Muscle layer of duodenum (tissue), 2 donors: ENCODE measurements around the gene DPF3.

ENCODE experiments used
- H3K27ac ChIP-seq: one replicate; pipeline ENCODE4 v1.7.0; 2013; ENCODE audit warnings: mild to moderate bottlenecking, low read length
- H3K27me3 ChIP-seq: one replicate; pipeline ENCODE4 v1.7.0; 2013; ENCODE audit warnings: low read depth, mild to moderate bottlenecking, control low read depth, low read length
- H3K36me3 ChIP-seq, 2 donors: one replicate each; pipeline ENCODE4 v1.7.0; 2013; ENCODE audit warnings: low read length in 2 of 2, control low read depth in 1 of 2, mild to moderate bottlenecking in 1 of 2; ENCODE audit not compliant: insufficient read depth in 2 of 2, control insufficient read depth in 1 of 2
- H3K4me1 ChIP-seq, 2 donors: one replicate each; pipeline ENCODE4 v1.7.0; 2013; ENCODE audit warnings: low read length in 2 of 2, mild to moderate bottlenecking in 2 of 2, control low read depth in 1 of 2, moderate library complexity in 1 of 2; ENCODE audit not compliant: insufficient read depth in 2 of 2, control insufficient read depth in 1 of 2
- H3K4me3 ChIP-seq, 2 donors: one replicate each; pipeline ENCODE4 v1.7.0; 2013; ENCODE audit warnings: low read length in 2 of 2, low read depth in 1 of 2, mild to moderate bottlenecking in 1 of 2
- H3K9me3 ChIP-seq, 2 donors: one replicate each; pipeline ENCODE4 v1.7.0; 2013; ENCODE audit warnings: low read length in 2 of 2, control low read depth in 1 of 2, mild to moderate bottlenecking in 1 of 2; ENCODE audit not compliant: control insufficient read depth in 1 of 2
- donor health status: healthy.

The DPF3 gene

DNA sequence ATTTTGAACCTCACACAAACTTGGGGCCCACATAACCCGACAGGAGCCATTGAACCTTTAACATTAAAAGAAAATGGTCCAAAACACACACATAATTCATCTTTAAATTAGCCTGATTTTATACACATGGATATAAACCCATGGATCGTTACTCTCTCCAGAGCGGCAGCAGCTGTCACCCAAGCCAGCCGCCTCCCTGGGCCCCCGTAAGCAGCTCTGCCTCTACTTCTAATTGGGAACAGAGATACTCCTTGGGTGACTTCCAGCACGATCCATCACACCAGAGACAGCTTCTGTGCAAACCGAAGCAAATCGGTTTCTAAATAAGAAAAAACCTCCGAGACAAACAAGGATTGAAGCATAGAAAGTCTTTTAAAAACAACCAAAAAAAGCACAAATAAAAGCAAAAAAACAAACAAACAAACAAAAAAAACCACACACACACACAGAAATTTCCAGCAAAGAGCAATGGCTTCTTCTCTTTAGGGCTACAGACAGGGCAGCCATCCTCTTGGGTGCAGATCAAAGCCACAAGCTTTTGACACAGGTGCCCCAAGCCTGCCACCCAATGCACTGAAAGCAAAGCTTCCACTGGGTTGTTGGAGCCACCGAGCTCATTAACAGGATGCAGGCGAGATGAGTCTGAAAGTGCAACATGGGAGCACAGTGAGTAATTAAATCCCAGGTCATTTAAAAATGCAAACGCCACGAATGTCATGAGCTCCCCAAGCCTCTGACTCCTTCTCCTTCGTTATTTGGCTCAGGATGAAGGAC lies 156.9 kb downstream of the DPF3 start:
- Histone ChIP-seq H3K27ac (no peak overlapping the region), H3K36me3 (no peaks in the 10 kb centered on the region)

GRCh38 chr14:72736308-72736707 lies 157.6 kb downstream of the DPF3 start:
- Histone ChIP-seq H3K36me3 (no peaks in the 10 kb centered on the region), H3K27ac (no peak overlapping the region), H3K4me3 (no peak overlapping the region), H3K4me1 (no peaks in the 10 kb centered on the region), H3K27me3 (no peaks in the 10 kb centered on the region), H3K9me3 (no peaks in the 10 kb centered on the region)

More for the DNA sequence above, 156.9 kb downstream of the DPF3 start:
- Histone ChIP-seq H3K4me3 (no peak overlapping the region), H3K4me1 (no peaks in the 10 kb centered on the region), H3K27me3 (no peaks in the 10 kb centered on the region), H3K9me3 (no peaks in the 10 kb centered on the region)

GRCh38 chr14:72732022-72732780 lies 161.7 kb downstream of the DPF3 start:
- Histone ChIP-seq H3K36me3 (no peaks in the 10 kb centered on the region), H3K4me3 (no peak overlapping the region), H3K27ac (no peak overlapping the region), H3K27me3 (no peaks in the 10 kb centered on the region), H3K4me1 (no peaks in the 10 kb centered on the region), H3K9me3 (no peaks in the 10 kb centered on the region)

- Histone ChIP-seq H3K27me3 (no peaks in the 10 kb centered on the region), H3K27ac (no peak overlapping the region), H3K4me3 (no peak overlapping the region), H3K36me3 (no peaks in the 10 kb centered on the region), H3K4me1 (peaks cover 0 to under 1% of the 10 kb centered on the region in 2 donors), H3K9me3 (no peaks in the 10 kb centered on the region)
Observed at GRCh38 chr14:72731252-72732020, 162.5 kb downstream of the DPF3 start.

GRCh38 chr14:72730468-72730867 lies 163.4 kb downstream of the DPF3 start:
- Histone ChIP-seq H3K27me3 (no peaks in the 10 kb centered on the region), H3K36me3 (no peaks in the 10 kb centered on the region), H3K27ac (no peak overlapping the region), H3K4me3 (no peak overlapping the region), H3K4me1 (peaks cover 0 to 7% of the 10 kb centered on the region in 2 donors), H3K9me3 (no peaks in the 10 kb centered on the region)

GRCh38 chr14:72726444-72726843 lies 167.5 kb downstream of the DPF3 start:
- Histone ChIP-seq H3K4me3 (no peak overlapping the region), H3K36me3 (no peaks in the 10 kb centered on the region), H3K27me3 (no peaks in the 10 kb centered on the region), H3K4me1 (peaks cover 0 to 7% of the 10 kb centered on the region in 2 donors), H3K27ac (no peak overlapping the region), H3K9me3 (no peaks in the 10 kb centered on the region)

- H3K9me3 ChIP-seq = no peaks in the 10 kb centered on the region
- H3K4me3 ChIP-seq = no peak overlapping the region
- H3K4me1 ChIP-seq = peaks cover 0 to 7% of the 10 kb centered on the region in 2 donors
- H3K27ac ChIP-seq = no peak overlapping the region
- no peaks in the 10 kb centered on the region for H3K27me3 ChIP-seq
- no peaks in the 10 kb centered on the region for H3K36me3 ChIP-seq
Observed at GRCh38 chr14:72723858-72724530, 169.9 kb downstream of the DPF3 start.

- Histone ChIP-seq H3K36me3 (no peaks in the 10 kb centered on the region), H3K4me1 (peaks cover 0 to 7% of the 10 kb centered on the region in 2 donors), H3K27ac (no peak overlapping the region), H3K4me3 (no peak overlapping the region), H3K27me3 (no peaks in the 10 kb centered on the region), H3K9me3 (no peaks in the 10 kb centered on the region)
Observed at GRCh38 chr14:72722201-72722785, 171.6 kb downstream of the DPF3 start.

- Histone ChIP-seq H3K4me3 (no peak overlapping the region), H3K36me3 (no peaks in the 10 kb centered on the region), H3K27ac (no peak overlapping the region), H3K9me3 (no peaks in the 10 kb centered on the region), H3K4me1 (peaks cover 0 to 7% of the 10 kb centered on the region in 2 donors), H3K27me3 (no peaks in the 10 kb centered on the region)
Observed at GRCh38 chr14:72721083-72721482, 172.8 kb downstream of the DPF3 start.

DNA sequence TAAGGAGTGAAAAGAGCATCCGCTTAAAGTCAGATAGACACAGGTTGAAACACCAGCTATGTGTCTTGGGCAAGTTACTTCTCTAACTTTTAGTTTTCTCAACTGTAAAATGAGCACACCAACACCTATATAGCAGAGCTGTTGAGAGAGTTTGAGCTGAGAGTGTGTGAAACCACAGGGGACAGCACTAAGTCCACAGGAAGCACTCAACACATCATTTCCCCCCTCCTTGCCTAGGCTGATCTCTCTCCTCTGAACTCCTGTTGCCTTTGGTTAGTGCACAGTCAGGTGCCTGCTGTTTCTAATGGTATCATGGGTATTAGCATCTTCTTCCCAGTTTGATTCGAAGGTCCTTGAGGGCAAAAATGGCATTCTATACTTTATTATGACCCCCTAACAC lies 176.7 kb downstream of the DPF3 start:
- H3K36me3 ChIP-seq = no peaks in the 10 kb centered on the region
- no peak overlapping the region for H3K27ac ChIP-seq
- no peaks in the 10 kb centered on the region for H3K9me3 ChIP-seq

More for the DNA sequence above, 176.7 kb downstream of the DPF3 start:
- Histone ChIP-seq H3K4me1 (peaks cover 0 to 18% of the 10 kb centered on the region in 2 donors), H3K4me3 (no peak overlapping the region), H3K27me3 (no peaks in the 10 kb centered on the region)
